IPS-NIHi7 (cell line): ENCODE data around the gene ACCSL.

Source experiments
- DNase-seq: peaks from one replicate; pipeline ENCODE4 v3.0.0; 2012; ENCODE audit warnings: mixed read lengths; ENCODE audit errors: extremely low spot score

ACCSL gene

DNA sequence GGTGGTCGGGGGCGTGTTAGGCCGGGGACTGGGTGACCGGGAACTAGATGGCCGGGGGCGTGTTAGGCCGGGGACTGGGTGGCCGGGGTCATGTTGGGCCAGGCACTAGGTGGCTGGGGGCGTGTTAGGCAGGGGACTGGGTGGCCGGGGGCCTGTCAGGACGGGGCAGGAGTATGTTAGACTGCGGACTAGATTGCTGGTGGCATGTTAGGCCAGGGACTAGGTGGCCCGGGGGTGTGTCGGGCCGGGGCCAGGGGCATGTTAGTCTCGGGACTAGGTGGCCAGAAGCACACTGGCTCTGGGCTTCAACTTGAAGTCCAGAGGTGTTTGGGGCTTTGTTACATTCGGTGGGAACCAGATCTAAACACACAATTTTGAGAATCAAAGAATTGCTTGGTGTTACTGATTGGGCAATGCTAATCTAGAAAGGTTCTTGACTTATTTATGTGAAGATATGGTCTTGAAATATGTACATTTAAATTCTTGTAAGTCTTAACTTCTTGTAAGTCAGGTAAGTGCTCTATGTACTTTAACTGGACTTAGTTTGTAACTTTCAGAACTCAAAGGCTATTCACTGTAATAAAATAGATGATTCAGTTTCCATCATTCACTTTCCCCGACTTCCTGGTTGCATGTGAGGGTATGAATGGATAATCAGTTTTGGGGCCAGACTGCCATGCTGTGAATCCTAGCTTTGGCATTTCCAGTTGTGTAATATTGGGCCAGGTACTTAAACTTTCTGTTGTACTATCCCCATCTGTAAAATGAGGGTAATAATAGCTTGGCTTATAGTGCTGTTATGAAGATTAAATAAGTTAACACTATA, 48.8 kb downstream of the ACCSL start:
- peak; percentile 18 for DNase-seq

DNA sequence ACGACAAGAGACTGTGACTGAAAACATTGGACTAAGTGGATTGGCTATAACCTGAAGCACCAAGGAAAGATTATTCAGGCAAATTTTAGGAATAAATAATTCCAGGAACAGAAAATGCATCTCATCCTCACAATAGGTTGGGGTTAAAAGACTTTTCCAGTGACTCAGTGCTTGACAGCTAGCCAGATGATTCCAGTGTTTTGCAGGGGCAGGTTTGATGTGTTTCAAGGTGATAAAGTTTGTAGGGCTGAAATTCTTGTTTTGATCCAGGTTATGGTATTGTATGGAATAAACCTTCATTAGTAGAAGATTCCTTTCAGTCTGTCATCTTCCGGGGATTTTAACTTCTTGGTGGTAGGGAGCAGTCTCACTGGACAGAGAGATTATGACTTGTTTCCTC, 50.0 kb downstream of the ACCSL start:
- DNase-seq: no peak

DNA sequence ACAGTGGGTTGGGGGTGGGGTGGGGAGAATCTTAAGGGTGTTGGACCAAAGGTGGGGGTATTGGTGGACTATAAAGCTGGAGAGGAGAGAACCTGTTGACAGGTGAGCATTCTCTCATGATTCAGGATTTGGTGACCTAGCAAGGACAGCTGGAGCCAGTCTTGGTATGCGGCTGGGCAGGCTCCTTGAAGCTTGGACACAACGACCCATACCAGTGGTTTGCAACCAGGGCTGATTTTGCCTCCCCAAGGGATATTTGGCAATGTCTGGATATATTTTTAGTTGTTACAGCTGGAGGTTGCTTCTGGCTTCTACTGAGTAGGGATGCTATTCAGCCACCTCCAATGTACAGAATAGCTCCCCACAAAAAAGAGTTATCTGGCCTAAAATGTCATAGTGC, 53.3 kb downstream of the ACCSL start:
- DNase-seq: no peak

DNA sequence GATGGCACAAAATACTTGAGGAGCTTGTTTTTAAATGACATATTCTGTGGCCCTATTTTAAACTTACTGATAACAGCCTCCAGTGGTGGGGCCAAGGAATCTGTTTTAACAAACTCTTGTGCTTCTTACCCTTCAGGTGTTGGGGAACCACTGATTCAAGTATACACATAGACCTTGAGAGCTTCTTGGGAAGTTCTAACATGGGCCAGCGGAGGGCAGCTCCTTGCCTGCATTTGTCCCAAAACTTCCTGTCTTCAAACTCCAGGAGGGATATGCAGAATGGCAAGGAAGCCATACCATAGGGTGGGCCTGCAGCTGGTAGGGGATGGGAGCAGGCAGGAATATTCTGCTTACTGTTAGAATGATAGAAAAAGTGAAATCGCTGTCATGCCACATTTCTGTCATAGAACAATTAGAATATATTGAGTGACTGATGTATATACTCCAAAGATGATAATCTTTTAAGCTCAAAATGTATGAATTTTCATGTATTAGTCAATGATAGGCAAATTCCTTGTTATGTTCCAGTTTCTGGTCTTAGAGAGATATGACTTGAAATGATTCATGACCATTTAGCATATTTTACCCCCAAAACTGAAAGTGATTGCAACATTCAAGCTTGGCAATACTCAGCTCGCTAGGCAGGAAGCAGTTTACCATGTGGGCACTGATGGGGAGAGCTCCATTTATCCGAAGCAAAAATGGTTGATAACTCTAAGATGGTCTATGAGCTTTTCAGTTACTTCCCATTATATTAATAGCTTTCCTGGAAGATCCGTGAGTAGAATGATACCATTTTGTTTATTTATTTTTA, 56.9 kb downstream of the ACCSL start:
- peak; percentile 46 for DNase-seq

DNA sequence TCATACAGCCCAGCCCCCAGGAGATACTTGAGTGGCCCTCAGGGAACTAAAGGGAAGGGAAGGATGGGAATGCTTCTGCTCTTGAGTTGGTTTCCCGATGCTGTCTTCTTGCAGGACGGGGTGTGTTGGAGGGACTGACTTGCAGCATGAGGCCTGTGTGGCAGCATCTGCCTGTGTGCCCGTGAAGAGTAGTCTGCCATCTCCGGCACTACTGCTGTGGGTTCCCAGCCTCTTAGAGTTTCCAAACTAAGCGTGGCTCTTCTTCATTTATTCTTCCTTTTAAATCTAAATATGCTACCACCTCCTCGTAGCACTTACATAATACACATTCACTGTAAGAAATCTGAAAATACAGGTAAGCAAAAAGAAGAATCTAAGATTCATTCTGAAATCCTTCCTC, 60.5 kb downstream of the ACCSL start:
- no peak for DNase-seq
